ENCODE measurements around the gene TTLL4.

DNA sequence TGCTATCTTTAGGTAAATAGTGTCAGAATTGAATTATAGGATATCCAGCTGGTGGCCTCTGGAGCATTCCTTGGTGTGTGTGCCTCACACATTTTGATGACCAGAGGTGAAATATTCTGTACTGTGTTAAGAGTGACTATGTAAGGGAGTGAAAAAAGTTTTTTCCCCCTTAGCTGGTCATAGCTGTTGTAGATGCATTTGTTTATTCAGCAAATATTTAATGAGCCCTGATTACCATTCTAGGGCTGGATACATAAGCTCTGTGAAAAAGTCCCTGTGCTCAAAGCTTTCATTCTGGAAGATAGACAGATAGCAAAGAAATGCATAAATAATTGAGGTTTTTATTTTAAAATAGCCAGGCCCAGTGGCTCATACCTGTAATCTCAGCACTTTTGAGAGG lies 10.9 kb downstream of the TTLL4 start:
- TF ChIP-seq FOXM1 (IDR thresholded peaks at IDR 0.05; ENCODE audit: borderline replicate concordance, low read depth) (no peak), EP300 (IDR thresholded peaks at IDR 0.05; ENCODE audit: borderline replicate concordance) (no peak), EGR1 (IDR thresholded peaks at IDR 0.05) (no peak), MAX (IDR thresholded peaks at IDR 0.05) (no peak)
